Stimulated activated CD4-positive, alpha-beta T cell treated with anti-CD3 and anti-CD28 coated beads, Interleukin-12 subunit alpha, Interleukin-12 subunit beta, amount 100 ng/mL, for 24 hours (primary cell): ENCODE data around the gene CD44.
A peak's percentile ranks its signal among the peaks of the same experiment; 100 is the strongest.

Experiments
- DNase-seq, 2 experiments: peaks; one replicate each; pipeline ENCODE4 v3.0.0-alpha.2; 2020; ENCODE audit warnings: low read depth in 2 of 2

Gene CD44

GRCh38 chr11:35237860-35238715 lies 99.1 kb downstream of the CD44 start:
- peak in 1 of 2 experiments; percentile 37 for DNase-seq

- no peak for DNase-seq
Observed at GRCh38 chr11:35238882-35239281, 99.9 kb downstream of the CD44 start.

GRCh38 chr11:35239471-35240075 lies 100.6 kb downstream of the CD44 start:
- no peak for DNase-seq

GRCh38 chr11:35241083-35241482 lies 102.1 kb downstream of the CD44 start:
- no peak for DNase-seq

GRCh38 chr11:35241531-35241930 lies 102.6 kb downstream of the CD44 start:
- DNase-seq, result no peak

GRCh38 chr11:35242412-35243242 lies 103.7 kb downstream of the CD44 start:
- DNase-seq, result no peak

GRCh38 chr11:35243774-35244173 lies 104.8 kb downstream of the CD44 start:
- no peak for DNase-seq

- no peak for DNase-seq
Observed at GRCh38 chr11:35245056-35245455, 106.1 kb downstream of the CD44 start.

- DNase-seq, result no peak
Observed at GRCh38 chr11:35245786-35246185, 106.8 kb downstream of the CD44 start.

GRCh38 chr11:35246745-35247144 lies 107.8 kb downstream of the CD44 start:
- DNase-seq, result no peak

GRCh38 chr11:35247428-35247827 lies 108.5 kb downstream of the CD44 start:
- DNase-seq, result no peak

- DNase-seq, result no peak
Observed at GRCh38 chr11:35247863-35248262, 108.9 kb downstream of the CD44 start.

GRCh38 chr11:35248558-35249323 lies 109.8 kb downstream of the CD44 start:
- no peak for DNase-seq

GRCh38 chr11:35250192-35250591 lies 111.2 kb downstream of the CD44 start:
- no peak for DNase-seq

- DNase-seq, result no peak
Observed at GRCh38 chr11:35250621-35251020, 111.7 kb downstream of the CD44 start.

GRCh38 chr11:35253237-35253636 lies 114.3 kb downstream of the CD44 start:
- DNase-seq, result no peak

- DNase-seq, result no peak
Observed at GRCh38 chr11:35255514-35255913, 116.5 kb downstream of the CD44 start.

GRCh38 chr11:35256296-35256695 lies 117.3 kb downstream of the CD44 start:
- DNase-seq, result no peak

- no peak for DNase-seq
Observed at GRCh38 chr11:35257281-35257680, 118.3 kb downstream of the CD44 start.

GRCh38 chr11:35259529-35259928 lies 120.6 kb downstream of the CD44 start:
- no peak for DNase-seq

- DNase-seq, result no peak
Observed at GRCh38 chr11:35260342-35260985, 121.5 kb downstream of the CD44 start.
